ENCODE measurements around the gene FADS1.
A peak's percentile ranks its signal among the peaks of the same experiment; 100 is the strongest.

Gene FADS1

GRCh38 chr11:61853698-61854169, 36.9 kb upstream of the FADS1 start:
- DNase-seq: no peak
- TF ChIP-seq GATA1 (IDR thresholded peaks at IDR 0.05; ENCODE audit: low read depth, low read length): no peak
- no peak for TF ChIP-seq POLR2A (IDR thresholded peaks at IDR 0.05; ENCODE audit: low read length)

GRCh38 chr11:61851900-61852295, 35.1 kb upstream of the FADS1 start:
- no peak for DNase-seq
- no peak for TF ChIP-seq GATA1 (IDR thresholded peaks at IDR 0.05; ENCODE audit: low read depth, low read length)
- TF ChIP-seq POLR2A (IDR thresholded peaks at IDR 0.05; ENCODE audit: low read length): no peak

GRCh38 chr11:61851113-61851899, 34.5 kb upstream of the FADS1 start:
- TF ChIP-seq POLR2A (IDR thresholded peaks at IDR 0.05; ENCODE audit: low read length) (peak; percentile 26), GATA1 (IDR thresholded peaks at IDR 0.05; ENCODE audit: low read depth, low read length) (no peak)
- no peak for DNase-seq

GRCh38 chr11:61850687-61851086, 33.9 kb upstream of the FADS1 start:
- DNase-seq: no peak
- TF ChIP-seq POLR2A (IDR thresholded peaks at IDR 0.05; ENCODE audit: low read length) (no peak), GATA1 (IDR thresholded peaks at IDR 0.05; ENCODE audit: low read depth, low read length) (no peak)

- TF ChIP-seq GATA1 (IDR thresholded peaks at IDR 0.05; ENCODE audit: low read depth, low read length): no peak
- no peak for DNase-seq
Measured at GRCh38 chr11:61848631-61849030, 31.8 kb upstream of the FADS1 start.

- TF ChIP-seq GATA1 (IDR thresholded peaks at IDR 0.05; ENCODE audit: low read depth, low read length) (no peak), POLR2A (IDR thresholded peaks at IDR 0.05; ENCODE audit: low read length) (peak; percentile 57)
- no peak for DNase-seq
Measured at GRCh38 chr11:61847914-61848581, 31.2 kb upstream of the FADS1 start.

- no peak for TF ChIP-seq GATA1 (IDR thresholded peaks at IDR 0.05; ENCODE audit: low read depth, low read length)
- TF ChIP-seq POLR2A (IDR thresholded peaks at IDR 0.05; ENCODE audit: low read length): no peak
- no peak for DNase-seq
Measured at GRCh38 chr11:61846362-61847020, 29.7 kb upstream of the FADS1 start.

- TF ChIP-seq POLR2A (IDR thresholded peaks at IDR 0.05; ENCODE audit: low read length) (peak; percentile 25), GATA1 (IDR thresholded peaks at IDR 0.05; ENCODE audit: low read depth, low read length) (no peak)
- no peak for DNase-seq
Measured at GRCh38 chr11:61844909-61845565, 28.2 kb upstream of the FADS1 start.

- no peak for DNase-seq
- no peak for TF ChIP-seq POLR2A (IDR thresholded peaks at IDR 0.05; ENCODE audit: low read length)
- TF ChIP-seq GATA1 (IDR thresholded peaks at IDR 0.05; ENCODE audit: low read depth, low read length): no peak
Measured at GRCh38 chr11:61842528-61842820, 25.7 kb upstream of the FADS1 start.

- peak; percentile 64 to 83 for DNase-seq
- TF ChIP-seq GATA1 (IDR thresholded peaks at IDR 0.05; ENCODE audit: low read depth, low read length) (no peak), POLR2A (IDR thresholded peaks at IDR 0.05; ENCODE audit: low read length) (peak; percentile 23)
Measured at GRCh38 chr11:61841636-61842527, 25.1 kb upstream of the FADS1 start.

- DNase-seq: no peak
- TF ChIP-seq GATA1 (IDR thresholded peaks at IDR 0.05; ENCODE audit: low read depth, low read length): no peak
- peak; percentile 23 for TF ChIP-seq POLR2A (IDR thresholded peaks at IDR 0.05; ENCODE audit: low read length)
Measured at GRCh38 chr11:61840371-61840770, 23.6 kb upstream of the FADS1 start.

- no peak for TF ChIP-seq GATA1 (IDR thresholded peaks at IDR 0.05; ENCODE audit: low read depth, low read length)
- TF ChIP-seq POLR2A (IDR thresholded peaks at IDR 0.05; ENCODE audit: low read length): no peak
Measured at GRCh38 chr11:61839742-61840141, 22.9 kb upstream of the FADS1 start.

GRCh38 chr11:61838921-61839320, 22.1 kb upstream of the FADS1 start:
- DNase-seq: no peak
- TF ChIP-seq GATA1 (IDR thresholded peaks at IDR 0.05; ENCODE audit: low read depth, low read length): no peak
- no peak for TF ChIP-seq POLR2A (IDR thresholded peaks at IDR 0.05; ENCODE audit: low read length)

More at GRCh38 chr11:61839742-61840141, 22.9 kb upstream of the FADS1 start:
- DNase-seq: no peak

All from erythroblast (primary cell).